Articular chondrocyte of knee joint (primary cell): ENCODE data around the gene ZNF180. TPM values are rescaled to one million over a fixed set of nuclear protein-coding genes. Genes with fewer than 3 reads are reported as not detected.

Experiments
- total RNA-seq: library from RNA; depleted of rRNA; stranded (reverse); fragments of >200 nt; gene quantifications from 2 replicates; pipeline ENCODE4 v1.2.3, GENCODE V29; 2012

ZNF180 gene
- 7.6 and 10.4 TPM in 2 replicates for total RNA-seq

GRCh38 chr19:44499962-44500949 is at the start of gene ZNF180:
Gene ZNF180, minus strand, starts transcription at chr19:44500522. Its CDS starts 3,188 bp downstream, at chr19:44497334.

GRCh38 chr19:44529536-44529935 is 29.2 kb upstream of the ZNF180 start, which contains the start of gene CEACAM20:
Gene CEACAM20, minus strand, starts transcription at chr19:44529675. Its CDS starts 166 bp downstream, at chr19:44529509.

GRCh38 chr19:44447916-44448674 is 52.2 kb downstream of the ZNF180 start, which contains the start of gene ZNF229:
Gene ZNF229, minus strand, starts transcription at chr19:44448472. Its CDS starts 5,625 bp downstream, at chr19:44442847.

Other genes with a start within 250 kb of the ZNF180 start
- 0.91 and 1.3 TPM in 2 replicates for gene ZNF233, start 240.6 kb downstream of the ZNF180 start, total RNA-seq
- 3.0 and 5.1 TPM in 2 replicates for gene ZNF235, start 195.5 kb downstream of the ZNF180 start, total RNA-seq
- 9.8 and 11.1 TPM in 2 replicates for gene ZNF112, start 143.8 kb downstream of the ZNF180 start, total RNA-seq
- gene ZNF285, start 98.9 kb downstream of the ZNF180 start, total RNA-seq: 3.9 and 4.4 TPM in 2 replicates
- gene ZNF229, start 52.0 kb downstream of the ZNF180 start, total RNA-seq: 12.0 and 13.3 TPM in 2 replicates
- not detected in 2 replicates for gene CEACAM20, start 29.2 kb upstream of the ZNF180 start, total RNA-seq
- gene IGSF23, start 113.0 kb upstream of the ZNF180 start, total RNA-seq: 0.26 and 0.86 TPM in 2 replicates
- 86.0 and 95.1 TPM in 2 replicates for gene PVR, start 143.4 kb upstream of the ZNF180 start, total RNA-seq
- gene CEACAM19, start 171.0 kb upstream of the ZNF180 start, total RNA-seq: 2.2 and 3.1 TPM in 2 replicates
- gene CEACAM16, start 198.6 kb upstream of the ZNF180 start, total RNA-seq: not detected in 2 replicates
- 11.2 and 14.2 TPM in 2 replicates for gene BCL3, start 248.2 kb upstream of the ZNF180 start, total RNA-seq